GM18868 (cell line): ENCODE measurements around the gene SEC14L2.
A peak's percentile ranks its signal among the peaks of the same experiment; 100 is the strongest.
"Not testable (repeated sequence)": the region's sequence is repeated elsewhere in the genome, so short reads cannot be mapped to it uniquely, and the experiment has no call there.

ENCODE experiments used
- ATAC-seq: cut with Tn5 transposase; IDR thresholded peaks from one replicate; pipeline ENCODE4 v1.9.1; 2021; ENCODE audit warnings: mild to moderate bottlenecking, moderate library complexity; ENCODE audit not compliant: unreplicated experiment

The SEC14L2 gene

GRCh38 chr22:30375312-30375849 lies 21.4 kb upstream of the SEC14L2 start:
- ATAC-seq, result no peak

- ATAC-seq, result no peak
These were observed 16.8 kb upstream of the SEC14L2 start for GRCh38 chr22:30380011-30380410.

DNA sequence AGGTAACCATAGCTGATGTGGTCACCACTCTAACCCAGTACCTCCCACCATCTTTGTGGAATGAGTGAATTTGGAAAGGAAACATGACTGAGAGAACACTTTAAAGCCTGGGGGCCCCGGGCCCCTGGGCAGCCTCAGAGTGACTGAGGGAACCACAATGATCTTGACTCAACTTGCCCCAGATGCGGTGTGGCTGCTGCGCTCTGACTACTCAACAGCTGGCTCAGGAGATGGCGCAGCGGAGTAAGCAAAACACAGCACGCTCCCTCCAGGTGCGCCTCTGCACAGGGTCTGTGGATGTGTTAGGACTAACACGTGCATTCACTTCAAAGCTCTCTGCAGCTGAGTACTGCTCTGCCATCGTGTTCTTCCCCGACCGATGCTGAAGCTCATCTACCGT lies 15.6 kb upstream of the SEC14L2 start:
- no peak for ATAC-seq

DNA sequence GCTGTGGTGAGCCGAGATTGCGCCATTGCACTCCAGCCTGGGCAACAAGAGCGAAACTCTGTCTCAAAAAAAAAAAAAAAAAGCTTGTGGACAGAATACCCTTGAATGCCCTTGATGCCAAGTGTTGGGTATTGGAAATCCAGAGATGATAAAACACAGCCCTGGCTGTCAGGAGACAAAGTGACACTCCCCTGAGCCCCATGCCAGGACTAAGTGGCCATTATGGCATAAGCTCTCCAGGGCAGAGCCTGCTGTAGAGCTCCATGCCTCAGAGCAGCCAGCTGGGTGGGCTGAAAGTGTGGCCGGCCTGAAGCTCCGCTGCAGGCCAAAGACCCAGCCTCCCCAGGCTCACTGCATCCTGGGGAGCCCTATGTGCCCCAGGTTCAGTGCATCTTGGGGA lies 14.5 kb upstream of the SEC14L2 start:
- ATAC-seq, result no peak

DNA sequence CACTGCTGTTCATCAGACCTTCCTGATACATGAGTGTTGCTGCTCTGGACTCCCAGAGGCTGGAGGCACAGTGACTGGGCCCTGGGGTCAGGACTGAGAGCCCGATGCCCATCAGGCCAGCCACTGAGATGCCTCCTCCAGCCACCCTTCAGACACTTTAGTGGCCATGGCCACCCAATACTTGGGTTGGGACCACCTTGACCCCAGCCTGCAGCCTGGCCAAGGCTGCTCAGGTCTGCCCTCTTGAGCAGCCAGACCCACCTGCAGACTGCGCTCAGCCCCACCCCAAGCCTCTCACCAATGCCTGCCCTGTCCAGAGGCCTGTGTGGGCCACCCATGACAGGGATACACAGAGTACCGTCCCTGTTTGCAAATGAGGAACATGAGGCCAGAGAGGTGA lies 13.8 kb upstream of the SEC14L2 start:
- no peak for ATAC-seq

DNA sequence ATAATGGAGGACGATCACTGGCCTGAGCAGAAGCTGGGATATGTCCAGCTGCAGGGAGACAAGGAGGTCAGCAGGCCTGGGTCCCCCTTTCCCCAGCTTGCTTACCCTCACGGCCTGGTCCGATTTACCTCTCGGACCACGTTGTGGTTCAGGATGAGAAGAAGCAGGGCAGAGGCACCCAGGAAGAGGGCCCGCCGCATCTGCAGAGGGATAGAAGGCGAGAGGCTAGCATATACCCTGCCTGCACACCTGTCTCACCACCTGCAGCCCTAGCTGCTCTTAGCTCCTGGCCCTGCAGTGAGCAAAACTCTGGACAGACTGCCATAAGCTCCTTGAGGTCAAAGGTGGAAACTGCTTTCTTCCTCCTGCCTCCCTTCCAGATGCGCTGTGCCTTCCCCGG lies 10.9 kb upstream of the SEC14L2 start:
- no peak for ATAC-seq

DNA sequence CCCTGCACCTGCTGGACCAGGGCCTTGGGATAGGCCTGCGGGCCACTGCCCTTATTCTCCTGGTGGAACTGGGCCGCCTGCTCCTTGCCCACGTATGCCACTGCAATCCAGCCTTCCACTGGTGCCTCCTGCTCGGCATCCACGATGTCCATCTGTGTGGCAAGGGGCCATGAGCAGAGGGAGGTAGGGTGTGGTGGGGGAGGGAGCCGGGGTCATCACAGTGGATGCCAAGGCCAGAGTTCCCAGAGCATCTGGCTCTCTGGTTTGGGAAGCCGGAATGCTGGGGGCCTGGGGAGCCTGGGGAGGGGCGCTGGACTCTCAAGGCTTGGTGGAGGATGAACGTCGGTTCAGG lies 10.2 kb upstream of the SEC14L2 start:
- ATAC-seq, result no peak

DNA sequence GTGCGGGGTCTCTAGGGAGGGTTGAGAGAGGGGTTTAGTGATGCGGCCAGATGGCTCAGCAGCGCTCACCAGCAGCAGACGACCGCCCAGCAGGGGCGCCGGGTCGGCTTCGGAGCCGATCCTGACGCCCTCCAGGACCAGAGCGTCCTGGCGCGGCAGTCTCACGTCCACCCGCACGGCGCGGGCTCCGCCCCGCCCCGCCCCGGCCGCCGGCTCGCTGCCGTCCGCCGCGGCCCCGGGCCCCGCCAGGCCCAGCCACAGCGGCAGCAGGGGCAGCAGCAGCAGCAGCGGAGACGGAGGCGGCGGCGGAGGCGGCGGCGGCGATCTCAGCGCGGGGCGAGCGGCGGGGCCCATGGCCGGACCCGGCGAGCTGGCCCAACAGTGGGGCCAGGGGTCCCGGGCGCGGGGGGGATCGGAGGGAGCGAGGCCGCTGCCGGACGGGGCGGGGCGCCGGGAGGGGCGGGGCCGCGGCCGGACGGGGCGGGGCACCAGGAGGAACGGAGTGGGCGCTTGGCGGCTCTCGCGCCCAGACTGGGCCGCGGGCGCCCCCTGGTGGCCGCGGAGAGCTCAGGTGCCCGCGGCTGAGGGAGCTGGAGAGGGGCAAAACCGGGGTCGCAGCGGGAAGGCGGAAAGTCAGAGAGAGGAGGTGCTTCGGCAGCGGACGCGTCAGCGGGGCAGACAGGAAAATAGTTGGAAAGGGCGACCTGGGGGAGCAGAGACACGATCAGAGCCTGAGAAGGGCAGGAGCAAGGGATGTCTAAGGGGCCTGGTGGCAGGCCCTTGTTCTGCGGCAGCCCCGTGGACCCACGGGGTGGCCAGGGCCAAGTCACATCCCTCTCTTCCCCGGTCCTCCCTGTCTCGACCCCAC lies 9.6 kb upstream of the SEC14L2 start, which contains the start of gene RNF215:
Gene RNF215, minus strand, starts transcription at position 452 of the 868 bp plus-strand sequence. Its CDS starts 98 bp downstream, at position 354.
- ATAC-seq, result peak; percentile 65

DNA sequence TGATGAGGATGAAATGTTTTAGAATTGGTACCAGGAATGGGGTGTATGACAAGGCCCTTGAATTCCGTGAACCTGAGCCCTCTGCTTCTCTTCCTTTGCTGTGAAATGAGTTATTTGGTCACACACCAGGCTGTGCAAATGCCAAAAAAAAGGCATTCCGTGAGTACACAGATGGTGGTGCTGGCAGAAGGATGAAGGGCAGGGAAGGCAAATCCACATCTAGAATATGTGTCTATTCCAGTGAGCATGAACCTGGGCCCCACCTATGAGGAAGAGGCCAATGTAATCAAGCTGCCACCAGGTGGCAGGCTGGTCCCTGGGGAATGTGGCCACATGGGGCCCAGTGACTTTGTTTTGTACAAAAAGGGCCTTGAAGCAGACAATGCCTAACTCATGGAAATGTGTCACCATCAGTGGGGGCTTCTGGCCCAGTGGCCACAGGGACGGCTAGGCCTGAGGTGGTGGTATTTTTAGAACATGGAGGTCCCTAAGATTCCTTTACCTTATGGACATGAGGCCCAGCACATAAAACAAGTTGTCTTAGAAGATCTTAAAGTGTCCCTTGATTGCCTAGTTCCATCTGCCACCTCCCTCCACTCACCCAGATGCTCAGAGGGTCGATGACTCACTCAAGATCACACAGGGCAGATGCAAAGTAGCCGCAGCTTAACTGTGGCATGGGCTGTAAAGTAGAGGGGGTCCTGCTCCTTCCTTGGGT lies 5.7 kb upstream of the SEC14L2 start:
- ATAC-seq, result peak; percentile 38

- no peak for ATAC-seq
These were observed 4.0 kb upstream of the SEC14L2 start for GRCh38 chr22:30392661-30393321.

DNA sequence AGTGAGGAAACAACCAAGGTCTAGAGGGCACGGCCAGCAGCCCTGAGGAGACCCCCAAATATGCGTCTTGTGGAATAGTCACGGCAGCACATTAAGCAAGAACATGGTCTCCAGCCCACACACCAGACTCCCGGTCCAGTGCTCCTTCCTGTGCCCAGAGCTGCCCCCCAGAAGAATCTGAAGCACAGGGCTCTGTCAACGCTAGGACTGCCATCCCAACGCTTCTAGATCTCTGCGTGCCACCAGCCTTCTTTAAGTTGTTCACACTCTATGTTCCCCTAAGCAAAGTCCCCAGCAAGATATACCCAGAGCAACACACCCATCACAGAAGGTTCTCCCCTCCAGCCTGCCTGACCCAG lies 3.5 kb upstream of the SEC14L2 start:
- no peak for ATAC-seq

DNA sequence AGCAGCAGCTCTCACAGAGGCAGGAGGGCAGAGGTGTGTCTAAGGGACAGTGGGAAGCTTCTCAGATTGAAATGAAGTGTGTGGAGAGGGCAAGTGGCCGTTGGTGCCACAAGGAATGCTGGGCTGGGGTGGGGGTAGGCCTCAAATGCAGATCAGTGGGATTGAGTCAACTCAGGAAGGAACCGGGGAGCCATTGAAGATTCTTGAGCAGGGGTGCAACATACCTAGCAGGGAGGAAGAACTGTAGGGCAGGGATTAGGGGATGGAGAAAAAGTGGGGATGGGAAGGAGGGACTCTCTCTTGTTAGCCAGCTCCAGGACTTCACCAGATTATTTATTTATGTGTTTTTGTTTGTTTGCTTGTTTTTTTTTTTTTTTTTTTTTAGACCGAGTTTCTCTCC lies 2.9 kb upstream of the SEC14L2 start:
- ATAC-seq, result no peak

GRCh38 chr22:30397656-30398635 lies 1.1 kb downstream of the SEC14L2 start:
- ATAC-seq, result no peak

DNA sequence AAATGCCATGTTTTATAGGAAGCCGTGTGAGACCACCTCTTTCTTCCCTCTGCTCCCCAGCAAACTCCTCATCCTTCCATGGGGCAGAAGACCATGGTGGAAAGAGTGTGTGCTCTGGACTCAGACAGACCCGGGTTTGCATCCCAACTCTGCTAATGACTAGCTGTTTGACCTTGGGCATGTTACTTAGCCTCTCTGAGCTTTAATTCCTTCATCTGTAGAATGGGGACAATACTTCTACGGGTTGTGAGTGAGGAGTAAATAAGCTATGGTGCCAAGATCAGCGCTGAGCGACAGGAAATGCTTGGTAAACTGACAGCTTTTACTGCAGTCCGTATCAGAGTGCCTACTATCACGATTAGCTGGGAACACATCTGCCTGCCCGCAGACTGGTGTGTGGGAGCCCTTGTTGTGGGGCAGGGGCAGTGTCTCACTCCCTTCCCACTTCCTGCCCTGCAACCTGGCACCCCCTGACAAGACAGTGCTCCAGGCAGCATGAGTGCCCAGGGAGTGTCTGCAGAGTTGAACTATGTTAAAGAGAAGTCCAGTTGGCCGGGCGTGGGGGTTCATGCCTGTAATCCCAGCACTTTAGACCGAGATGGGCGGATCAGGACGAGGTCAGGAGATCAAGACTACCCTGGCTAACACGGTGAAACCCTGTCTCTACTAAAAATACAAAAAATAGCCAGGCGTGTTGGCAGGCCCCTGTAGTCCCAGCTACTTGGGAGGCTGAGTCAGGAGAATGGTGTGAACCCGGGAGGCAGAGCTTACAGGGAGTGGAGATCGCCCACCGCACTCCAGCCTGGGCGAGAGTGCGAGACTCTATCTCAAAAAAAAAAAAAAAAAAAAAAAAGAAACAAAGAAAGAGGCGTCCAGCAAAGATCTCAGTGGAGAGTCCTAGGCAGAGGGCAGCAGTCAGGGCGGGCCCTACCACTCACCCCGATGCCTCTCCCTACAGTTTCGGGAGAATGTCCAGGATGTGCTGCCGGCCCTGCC lies 2.2 kb downstream of the SEC14L2 start:
- ATAC-seq, result no peak

GRCh38 chr22:30399718-30400117 lies 2.9 kb downstream of the SEC14L2 start:
- no peak for ATAC-seq

DNA sequence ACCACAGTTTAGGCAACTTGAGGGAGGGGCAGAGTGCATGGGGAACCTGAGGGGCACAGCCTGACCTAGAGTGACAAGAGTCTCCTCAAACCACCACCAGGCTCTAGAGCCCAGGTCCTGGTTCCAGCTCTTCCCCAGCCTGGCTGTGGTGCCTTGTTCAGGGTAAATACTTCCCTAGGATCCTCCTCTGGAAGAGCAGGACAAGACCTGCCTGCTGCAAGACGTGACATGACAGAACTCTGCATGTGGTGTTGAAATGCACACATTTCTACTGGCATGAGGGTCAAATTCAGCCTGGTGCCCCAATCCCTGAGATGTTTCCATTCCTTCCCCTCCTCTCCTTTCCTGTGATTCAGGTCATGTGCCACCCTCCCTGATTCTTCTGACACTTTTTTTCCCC lies 3.3 kb downstream of the SEC14L2 start:
- no peak for ATAC-seq

DNA sequence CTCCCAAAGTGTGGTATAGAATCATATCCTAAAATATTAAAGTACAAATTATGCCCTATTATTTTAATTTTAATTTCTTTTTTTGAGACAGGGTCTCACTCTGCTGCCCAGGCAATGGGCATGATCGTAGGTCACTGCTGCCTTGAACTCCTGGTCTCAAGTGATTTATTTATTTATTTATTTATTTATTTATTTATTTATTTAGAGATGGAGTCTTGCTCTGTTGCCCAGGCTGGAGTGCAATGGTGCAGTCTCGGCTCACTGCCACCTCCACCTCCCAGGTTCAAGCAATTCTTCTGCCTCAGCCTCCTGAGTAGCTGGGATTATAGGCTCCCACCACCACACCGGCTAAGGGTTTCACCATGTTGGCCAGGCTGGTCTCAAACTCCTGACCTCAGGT lies 4.2 kb downstream of the SEC14L2 start:
- ATAC-seq, result not testable (repeated sequence)

DNA sequence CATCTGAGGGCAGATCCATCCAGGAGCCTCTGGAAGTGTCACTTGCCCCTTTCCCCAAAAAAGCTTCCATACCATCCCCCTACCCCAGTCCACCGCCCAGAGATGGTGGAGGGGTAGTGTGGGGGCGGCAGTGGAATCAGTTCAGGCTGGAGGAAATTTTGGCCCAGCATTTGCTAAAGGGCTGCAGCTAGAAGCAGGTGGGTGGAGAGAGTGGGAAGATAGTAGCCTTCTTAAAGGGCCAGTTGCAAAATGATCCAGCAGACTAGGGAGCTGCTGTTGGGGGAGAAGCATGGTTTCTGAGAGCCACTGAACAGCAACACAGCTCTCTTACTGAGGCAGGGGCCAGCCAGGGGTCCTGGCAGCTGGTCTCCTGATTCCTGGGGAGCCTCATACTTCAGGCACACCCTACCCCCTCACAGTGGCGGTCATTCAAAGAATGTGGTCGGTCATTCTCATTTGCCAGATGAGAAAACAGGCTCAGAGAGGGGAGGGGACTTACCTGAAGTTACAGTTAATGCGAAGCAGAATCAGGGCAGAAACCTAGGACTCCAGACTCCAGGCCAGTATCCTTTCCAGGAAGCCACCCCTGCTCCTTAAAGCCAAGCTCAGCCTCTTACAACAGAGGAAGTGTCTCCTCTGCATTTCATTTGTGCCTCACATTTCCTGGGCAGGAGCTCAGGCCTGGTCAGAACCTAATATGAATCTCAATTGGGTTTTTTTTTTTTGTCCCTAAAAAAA lies 5.4 kb downstream of the SEC14L2 start:
- no peak for ATAC-seq

GRCh38 chr22:30402766-30403104 lies 5.9 kb downstream of the SEC14L2 start:
- ATAC-seq, result not testable (repeated sequence)
